HG03108 (cell line): ENCODE measurements around the gene APOC1.
A peak's percentile ranks its signal among the peaks of the same experiment; 100 is the strongest.
"Not testable (repeated sequence)": the region's sequence is repeated elsewhere in the genome, so short reads cannot be mapped to it uniquely, and the experiment has no call there.

Experiments
- ATAC-seq: cut with Tn5 transposase; IDR thresholded peaks from one replicate; pipeline ENCODE4 v1.9.1; 2021; ENCODE audit warnings: moderate library complexity; ENCODE audit not compliant: unreplicated experiment

Gene APOC1

DNA sequence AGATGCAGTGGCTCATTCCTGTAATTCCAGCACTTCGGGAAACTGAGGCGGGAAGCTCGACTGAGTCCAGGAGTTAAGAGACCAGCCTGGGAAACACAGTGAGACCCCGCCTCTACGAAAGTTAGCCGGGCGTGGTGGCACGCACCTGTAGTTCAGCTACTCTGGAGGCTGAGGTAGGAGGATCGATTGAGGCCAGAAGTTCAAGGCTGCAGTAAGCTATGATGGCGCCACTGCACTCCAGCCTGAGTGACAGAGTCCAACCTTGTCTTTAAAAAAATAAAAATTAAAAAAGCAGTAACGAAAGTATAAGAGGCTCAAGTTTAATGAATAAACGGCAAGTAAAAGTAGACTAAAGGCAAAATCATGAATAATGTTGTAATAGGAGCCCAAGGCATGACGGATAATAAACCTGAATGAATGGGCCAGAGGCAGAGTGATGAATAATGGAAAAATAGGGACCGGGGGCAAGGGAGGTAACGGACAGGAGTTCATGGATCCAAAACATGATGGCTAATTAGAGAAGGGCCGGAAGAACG, 24.5 kb upstream of the APOC1 start:
- no peak for ATAC-seq

DNA sequence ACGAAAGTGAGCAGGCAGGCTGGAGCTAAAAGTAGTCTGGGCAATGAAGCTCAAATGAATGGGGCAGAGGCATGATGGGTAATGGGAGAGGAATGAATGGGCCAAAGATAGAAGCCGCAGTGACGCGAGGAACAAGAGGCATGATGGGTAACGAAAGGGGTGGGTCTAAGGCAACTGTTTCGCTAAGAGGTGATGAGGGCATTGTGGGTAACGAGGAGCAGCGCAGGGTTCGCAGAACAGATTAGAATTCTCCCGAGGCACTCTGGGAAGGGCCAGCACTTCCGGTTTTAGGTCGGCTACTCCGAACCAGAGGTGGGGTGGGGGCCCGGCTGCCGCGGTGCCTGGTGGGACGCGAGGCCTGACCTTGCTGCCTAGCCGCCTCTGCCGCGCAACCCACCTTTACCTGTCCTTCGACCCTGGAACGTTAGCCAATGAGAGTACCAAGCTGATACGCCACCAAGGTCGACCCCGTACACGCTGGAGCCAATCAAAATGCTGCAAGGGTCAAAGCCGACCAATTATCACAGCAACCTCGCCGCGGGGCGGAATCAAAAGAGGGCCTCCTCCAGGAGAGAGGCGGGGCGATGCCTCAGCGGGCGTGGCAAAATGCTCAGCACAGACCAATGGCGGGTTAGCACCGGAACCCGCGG, 23.9 kb upstream of the APOC1 start:
- peak; percentile 83 for ATAC-seq

- no peak for ATAC-seq
Observed at GRCh38 chr19:44891016-44891882, 23.2 kb upstream of the APOC1 start, which contains the start of gene TOMM40. TSS of gene TOMM40 (plus strand) at chr19:44891254. CDS start at chr19:44891416, 162 bp downstream.

- ATAC-seq, result no peak
Observed at GRCh38 chr19:44892932-44893331, 21.5 kb upstream of the APOC1 start.

- ATAC-seq, result no peak
Observed at GRCh38 chr19:44893332-44894051, 20.9 kb upstream of the APOC1 start.

DNA sequence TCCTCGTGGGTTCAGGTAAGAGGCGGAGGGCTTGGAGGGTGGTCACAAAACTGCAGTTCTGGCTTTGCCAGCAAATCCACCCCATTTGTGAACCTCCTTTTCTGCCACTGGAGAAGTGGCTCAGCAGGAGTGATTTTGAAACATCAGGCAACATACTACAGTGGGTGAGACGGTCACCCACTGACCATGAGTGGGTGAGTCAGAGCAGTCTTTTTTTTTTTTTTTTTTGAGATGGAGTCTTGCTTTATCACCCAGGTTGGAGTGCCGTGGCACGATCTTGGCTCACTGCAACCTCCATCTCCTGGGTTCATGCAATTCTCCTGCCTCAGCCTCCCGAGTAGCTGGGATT, 20.4 kb upstream of the APOC1 start:
- no peak for ATAC-seq

DNA sequence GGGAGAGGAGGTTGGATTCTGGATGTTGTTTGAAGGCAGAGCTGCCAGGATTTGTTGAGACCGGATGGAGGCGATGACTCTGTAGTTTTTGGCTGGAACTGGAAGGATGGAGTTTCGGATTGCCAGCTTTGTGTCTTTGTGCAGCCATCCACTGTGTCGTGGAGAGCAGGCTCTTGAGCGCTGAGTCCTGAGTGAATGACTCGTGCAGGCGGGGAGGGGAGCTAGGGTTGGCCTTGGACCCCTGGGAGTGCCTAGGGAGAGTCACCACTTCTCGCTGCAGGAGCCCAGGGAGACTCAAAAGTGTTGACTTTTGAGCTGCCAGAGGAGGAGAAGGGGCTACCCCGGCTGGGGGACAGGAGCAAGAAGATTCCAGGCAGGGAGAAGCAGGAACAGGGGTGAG, 19.5 kb upstream of the APOC1 start:
- no peak for ATAC-seq

DNA sequence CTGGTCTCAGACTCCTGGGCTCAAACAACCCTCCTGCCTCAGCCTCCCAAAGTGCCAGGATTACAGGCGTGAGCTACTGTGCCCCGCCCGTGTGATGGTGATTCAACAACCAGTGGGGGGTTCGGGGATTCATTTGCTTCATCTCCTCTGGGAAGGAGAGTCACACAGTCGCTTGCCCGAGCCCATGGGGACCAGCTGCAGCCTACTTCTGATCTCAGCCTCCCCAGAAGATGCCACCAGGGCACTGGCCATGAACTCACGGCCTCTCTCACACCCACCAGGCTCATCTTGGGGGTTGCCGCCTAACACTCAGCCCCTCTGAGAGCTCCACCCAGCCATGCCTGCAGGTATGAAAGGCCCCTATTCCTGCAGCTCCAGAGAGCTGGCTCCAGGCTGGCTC, 16.6 kb upstream of the APOC1 start:
- ATAC-seq, result no peak

DNA sequence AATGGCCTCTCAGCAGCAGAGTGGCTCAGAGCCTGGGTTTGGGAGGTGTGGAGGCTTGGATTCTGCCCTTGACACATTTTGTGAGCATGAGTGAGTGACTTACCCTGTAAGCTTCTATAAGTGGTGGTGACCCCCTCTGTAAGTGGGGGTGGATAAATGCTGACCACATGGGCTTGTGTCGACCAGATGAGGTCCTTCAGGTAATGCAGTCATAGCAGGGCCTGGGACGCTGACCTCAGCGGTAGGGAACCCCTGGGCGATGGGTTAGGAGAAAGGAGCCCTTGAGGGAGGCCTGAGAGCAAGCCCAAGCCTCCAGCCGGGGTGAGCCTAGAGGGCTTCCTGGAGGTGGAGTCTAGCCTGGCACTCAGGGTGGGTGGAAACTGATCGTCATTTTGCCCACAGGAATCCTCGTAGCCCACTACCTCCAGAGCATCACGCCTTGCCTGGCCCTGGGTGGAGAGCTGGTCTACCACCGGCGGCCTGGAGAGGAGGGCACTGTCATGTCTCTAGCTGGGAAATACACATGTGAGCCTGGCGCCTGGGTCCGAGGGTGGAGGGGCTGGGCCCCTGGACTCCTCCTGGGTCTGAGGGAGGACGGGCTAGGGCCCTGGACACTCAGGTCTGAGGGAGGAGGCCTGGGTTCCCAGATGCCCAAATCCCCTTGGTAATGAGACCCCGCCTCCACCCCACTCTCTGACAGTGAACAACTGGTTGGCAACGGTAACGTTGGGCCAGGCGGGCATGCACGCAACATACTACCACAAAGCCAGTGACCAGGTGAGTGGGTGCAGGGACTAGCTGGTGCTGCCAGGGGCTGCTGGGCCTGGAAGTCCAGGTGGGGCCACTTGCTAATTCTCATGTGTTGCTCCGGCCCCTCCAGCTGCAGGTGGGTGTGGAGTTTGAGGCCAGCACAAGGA, 13.8 kb upstream of the APOC1 start:
- ATAC-seq, result no peak

GRCh38 chr19:44903216-44903601, 11.2 kb upstream of the APOC1 start:
- ATAC-seq, result no peak

DNA sequence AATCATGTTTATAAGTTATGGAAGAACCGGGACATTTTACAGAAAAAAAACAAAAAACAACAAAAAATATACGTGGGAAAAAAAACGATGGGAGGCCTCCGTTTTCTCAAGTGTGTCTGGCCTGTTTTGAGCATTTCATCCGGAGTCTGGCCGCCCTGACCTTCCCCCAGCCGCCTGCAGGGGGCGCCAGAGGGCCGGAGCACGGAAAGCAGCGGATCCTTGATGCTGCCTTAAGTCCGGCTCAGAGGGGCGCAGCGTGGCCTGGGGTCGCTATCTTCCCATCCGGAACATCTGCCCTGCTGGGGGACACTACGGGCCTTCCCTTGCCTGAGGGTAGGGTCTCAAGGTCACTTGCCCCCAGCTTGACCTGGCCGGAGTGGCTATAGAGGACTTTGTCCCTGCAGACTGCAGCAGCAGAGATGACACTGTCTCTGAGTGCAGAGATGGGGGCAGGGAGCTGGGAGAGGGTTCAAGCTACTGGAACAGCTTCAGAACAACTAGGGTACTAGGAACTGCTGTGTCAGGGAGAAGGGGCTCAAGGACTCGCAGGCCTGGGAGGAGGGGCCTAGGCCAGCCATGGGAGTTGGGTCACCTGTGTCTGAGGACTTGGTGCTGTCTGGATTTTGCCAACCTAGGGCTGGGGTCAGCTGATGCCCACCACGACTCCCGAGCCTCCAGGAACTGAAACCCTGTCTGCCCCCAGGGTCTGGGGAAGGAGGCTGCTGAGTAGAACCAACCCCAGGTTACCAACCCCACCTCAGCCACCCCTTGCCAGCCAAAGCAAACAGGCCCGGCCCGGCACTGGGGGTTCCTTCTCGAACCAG, 10.6 kb upstream of the APOC1 start:
- no peak for ATAC-seq

- ATAC-seq, result no peak
Observed at GRCh38 chr19:44904426-44904994, 9.9 kb upstream of the APOC1 start.

DNA sequence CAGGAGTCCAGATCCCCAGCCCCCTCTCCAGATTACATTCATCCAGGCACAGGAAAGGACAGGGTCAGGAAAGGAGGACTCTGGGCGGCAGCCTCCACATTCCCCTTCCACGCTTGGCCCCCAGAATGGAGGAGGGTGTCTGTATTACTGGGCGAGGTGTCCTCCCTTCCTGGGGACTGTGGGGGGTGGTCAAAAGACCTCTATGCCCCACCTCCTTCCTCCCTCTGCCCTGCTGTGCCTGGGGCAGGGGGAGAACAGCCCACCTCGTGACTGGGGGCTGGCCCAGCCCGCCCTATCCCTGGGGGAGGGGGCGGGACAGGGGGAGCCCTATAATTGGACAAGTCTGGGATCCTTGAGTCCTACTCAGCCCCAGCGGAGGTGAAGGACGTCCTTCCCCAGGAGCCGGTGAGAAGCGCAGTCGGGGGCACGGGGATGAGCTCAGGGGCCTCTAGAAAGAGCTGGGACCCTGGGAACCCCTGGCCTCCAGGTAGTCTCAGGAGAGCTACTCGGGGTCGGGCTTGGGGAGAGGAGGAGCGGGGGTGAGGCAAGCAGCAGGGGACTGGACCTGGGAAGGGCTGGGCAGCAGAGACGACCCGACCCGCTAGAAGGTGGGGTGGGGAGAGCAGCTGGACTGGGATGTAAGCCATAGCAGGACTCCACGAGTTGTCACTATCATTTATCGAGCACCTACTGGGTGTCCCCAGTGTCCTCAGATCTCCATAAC, 8.8 kb upstream of the APOC1 start, which contains the start of gene APOE:
APOE (plus strand) TSS at position 360 of the 724 bp plus-strand sequence. CDS start 829 bp downstream, outside the sequence.
- no peak for ATAC-seq

DNA sequence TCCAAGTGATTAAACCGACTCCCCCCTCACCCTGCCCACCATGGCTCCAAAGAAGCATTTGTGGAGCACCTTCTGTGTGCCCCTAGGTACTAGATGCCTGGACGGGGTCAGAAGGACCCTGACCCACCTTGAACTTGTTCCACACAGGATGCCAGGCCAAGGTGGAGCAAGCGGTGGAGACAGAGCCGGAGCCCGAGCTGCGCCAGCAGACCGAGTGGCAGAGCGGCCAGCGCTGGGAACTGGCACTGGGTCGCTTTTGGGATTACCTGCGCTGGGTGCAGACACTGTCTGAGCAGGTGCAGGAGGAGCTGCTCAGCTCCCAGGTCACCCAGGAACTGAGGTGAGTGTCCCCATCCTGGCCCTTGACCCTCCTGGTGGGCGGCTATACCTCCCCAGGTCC, 6.8 kb upstream of the APOC1 start:
- ATAC-seq, result no peak

- ATAC-seq, result no peak
Observed at GRCh38 chr19:44908074-44908835, 6.2 kb upstream of the APOC1 start.

- no peak for ATAC-seq
Observed at GRCh38 chr19:44908836-44909261, 5.6 kb upstream of the APOC1 start.

DNA sequence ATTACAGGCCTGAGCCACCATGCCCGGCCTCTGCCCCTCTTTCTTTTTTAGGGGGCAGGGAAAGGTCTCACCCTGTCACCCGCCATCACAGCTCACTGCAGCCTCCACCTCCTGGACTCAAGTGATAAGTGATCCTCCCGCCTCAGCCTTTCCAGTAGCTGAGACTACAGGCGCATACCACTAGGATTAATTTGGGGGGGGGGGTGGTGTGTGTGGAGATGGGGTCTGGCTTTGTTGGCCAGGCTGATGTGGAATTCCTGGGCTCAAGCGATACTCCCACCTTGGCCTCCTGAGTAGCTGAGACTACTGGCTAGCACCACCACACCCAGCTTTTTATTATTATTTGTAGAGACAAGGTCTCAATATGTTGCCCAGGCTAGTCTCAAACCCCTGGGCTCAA, 4.6 kb upstream of the APOC1 start:
- no peak for ATAC-seq

GRCh38 chr19:44911896-44912295, 2.5 kb upstream of the APOC1 start:
- ATAC-seq, result not testable (repeated sequence)
